NCI-H345 treated with DMSO at 0.1 percent for 48 hours (cell line): Measurements from ENCODE around the gene SLC19A1.

ENCODE experiments used
- DNase-seq: peaks from one replicate; lab custom pipeline; 2025; ENCODE audit not compliant: unreplicated experiment; lab: John Stamatoyannopoulos, UW

SLC19A1 gene

GRCh38 chr21:45456584-45457160 lies 85.6 kb downstream of the SLC19A1 start:
- no peak for DNase-seq

DNA sequence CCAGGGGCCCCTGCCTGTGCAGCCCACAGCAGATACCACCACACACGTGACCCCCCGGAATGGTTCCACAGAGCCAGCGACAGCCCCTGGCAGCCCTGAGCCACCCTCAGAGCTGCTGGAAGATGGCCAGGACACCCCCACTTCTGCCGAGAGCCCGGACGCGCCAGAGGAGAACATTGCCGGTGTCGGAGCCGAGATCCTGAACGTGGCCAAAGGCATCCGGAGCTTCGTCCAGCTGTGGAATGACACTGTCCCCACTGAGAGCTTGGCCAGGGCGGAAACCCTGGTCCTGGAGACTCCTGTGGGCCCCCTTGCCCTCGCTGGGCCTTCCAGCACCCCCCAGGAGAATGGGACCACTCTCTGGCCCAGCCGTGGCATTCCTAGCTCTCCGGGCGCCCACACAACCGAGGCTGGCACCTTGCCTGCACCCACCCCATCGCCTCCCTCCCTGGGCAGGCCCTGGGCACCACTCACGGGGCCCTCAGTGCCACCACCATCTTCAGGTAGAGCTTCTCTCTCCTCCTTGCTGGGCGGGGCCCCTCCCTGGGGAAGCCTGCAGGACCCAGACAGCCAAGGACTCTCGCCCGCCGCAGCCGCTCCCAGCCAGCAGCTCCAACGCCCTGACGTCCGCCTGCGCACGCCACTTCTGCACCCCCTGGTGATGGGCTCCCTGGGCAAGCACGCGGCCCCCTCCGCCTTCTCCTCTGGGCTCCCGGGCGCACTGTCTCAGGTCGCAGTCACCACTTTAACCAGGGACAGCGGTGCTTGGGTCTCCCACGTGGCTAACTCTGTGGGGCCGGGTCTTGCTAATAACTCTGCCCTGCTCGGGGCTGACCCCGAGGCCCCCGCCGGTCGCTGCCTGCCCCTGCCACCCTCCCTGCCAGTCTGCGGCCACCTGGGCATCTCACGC lies 86.3 kb downstream of the SLC19A1 start:
- DNase-seq = no peak

DNA sequence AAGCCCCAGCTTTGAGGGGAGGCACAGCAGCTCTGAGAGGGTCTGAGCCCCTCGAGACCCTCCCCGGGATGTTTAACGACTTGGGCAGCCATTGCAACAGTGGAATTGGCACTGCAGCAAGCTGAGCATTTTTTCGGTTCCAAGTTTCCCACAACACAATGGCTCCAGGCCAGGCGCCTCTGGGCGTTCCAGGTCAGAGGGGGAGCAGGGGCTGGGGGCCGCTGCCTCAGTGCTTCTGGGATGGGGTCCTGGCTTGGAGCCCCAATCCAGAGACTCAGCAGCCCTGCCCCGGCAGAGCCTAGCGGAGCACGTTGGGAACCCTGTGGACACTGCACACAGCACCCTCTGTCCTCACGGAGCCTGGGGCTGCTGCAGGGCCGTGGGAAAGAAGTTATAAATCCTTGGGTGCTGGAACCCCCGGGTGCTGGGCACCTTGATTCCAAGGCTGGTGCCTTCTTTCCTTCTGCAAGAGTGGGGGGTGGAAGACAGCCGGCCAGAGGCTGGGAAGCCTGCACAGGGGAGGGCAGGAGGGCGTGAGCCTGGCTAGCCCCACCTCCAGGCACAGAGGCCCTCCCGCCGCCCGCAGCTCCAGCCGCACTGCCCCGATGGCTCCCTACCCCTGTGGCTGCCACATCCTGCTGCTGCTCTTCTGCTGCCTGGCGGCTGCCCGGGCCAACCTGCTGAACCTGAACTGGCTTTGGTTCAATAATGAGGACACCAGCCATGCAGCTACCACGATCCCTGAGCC lies 87.1 kb downstream of the SLC19A1 start:
- no peak for DNase-seq

GRCh38 chr21:45454060-45454925 lies 87.9 kb downstream of the SLC19A1 start:
- no peak for DNase-seq

GRCh38 chr21:45453308-45453950 lies 88.8 kb downstream of the SLC19A1 start:
- DNase-seq = no peak

DNA sequence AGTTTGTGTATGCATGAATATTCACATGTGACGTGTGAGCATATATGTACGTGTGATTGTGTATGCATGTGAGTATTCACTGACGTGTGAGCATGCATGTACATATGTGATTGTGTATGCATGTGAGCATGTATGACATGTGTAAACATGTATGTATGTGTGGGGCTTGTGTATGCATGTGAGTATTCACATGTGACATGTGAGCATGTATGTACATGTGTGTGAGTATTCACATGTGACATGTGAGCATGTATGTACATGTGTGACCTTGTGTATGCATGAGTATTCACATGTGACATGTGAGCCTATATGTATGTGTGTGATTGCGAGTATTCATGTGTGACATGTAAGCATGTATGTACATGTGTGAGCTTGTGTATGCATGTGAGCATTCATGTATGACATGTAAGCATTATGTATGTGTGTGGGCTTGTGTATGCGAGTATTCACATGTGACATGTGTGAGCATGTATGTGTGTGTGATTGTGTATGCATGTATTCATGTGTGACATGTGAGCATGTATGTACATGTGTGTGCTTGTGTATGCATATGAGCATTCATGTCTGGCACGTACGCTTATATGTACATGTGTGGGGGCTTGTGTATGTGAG lies 89.4 kb downstream of the SLC19A1 start:
- no peak for DNase-seq

- DNase-seq = no peak
Observed at GRCh38 chr21:45451771-45452182, 90.5 kb downstream of the SLC19A1 start.

- DNase-seq = no peak
Observed at GRCh38 chr21:45451091-45451740, 91.0 kb downstream of the SLC19A1 start.

DNA sequence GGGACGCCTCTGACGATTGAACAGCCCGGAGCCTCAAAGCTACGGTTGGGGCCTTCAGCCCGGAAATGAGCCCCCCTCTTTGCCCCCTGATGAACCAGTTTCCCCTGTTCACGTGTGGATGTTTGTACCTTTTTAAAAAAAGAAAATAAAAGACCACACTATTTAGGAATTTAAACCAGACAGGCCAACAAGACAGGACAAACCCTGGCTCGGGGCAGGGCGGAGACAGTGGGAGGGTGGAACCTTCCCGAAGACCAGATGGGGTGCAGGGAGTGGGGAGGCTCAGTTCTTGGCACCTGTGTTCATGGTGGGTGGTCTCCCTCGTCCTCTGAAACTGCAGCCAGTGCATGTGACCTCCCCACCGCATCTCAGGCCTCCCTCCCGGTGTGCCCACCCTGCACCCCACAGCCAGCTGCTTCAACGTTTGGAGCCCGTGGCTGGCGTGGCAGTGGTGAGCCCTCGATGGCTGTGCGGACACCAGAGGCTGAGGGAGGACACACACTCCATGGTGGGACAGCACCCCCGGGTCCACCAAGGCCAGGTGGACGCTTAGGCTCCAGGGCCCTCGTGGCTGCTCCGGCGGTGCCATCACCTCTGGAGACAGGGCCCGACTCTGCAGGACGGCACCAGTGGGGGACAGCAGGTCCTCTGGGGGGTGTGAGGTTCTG lies 91.7 kb downstream of the SLC19A1 start:
- no peak for DNase-seq

DNA sequence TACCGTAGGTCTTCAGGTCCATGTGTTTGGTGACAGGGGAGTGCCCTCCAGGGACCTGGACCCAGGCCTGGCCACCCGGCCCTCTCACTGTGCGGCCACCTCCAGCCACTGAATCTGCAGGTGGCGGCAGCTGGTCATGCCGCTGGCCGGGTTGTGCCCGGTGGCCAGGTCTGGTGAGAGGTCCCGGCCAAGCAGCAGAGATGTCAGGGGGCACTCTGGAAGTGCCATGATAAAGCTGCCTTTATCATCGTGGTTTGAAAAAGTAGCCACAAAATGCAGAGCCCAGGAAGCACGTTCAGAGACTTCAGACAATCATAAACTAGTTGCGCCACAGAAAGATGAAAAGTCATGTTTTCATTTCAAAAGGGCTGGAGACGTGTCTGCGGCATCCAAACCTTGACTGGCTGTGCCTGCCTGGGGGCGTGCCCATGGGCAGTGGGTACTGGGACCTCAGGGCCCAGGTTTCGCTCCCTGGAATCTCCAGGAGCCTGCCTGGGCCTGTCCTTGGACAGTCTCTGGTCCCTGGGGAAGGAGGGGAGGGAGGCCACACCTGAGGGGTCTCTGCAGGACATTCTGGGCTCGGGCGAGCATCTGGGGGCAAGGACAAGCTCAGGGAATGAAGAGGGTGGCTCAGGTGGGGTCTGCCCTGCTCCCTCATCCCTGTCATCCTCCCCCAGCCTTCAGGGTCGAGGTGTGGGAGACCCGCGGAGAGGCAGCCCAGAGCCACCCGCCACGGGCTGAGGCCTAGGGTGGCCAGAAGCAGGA lies 92.4 kb downstream of the SLC19A1 start:
- no peak for DNase-seq

DNA sequence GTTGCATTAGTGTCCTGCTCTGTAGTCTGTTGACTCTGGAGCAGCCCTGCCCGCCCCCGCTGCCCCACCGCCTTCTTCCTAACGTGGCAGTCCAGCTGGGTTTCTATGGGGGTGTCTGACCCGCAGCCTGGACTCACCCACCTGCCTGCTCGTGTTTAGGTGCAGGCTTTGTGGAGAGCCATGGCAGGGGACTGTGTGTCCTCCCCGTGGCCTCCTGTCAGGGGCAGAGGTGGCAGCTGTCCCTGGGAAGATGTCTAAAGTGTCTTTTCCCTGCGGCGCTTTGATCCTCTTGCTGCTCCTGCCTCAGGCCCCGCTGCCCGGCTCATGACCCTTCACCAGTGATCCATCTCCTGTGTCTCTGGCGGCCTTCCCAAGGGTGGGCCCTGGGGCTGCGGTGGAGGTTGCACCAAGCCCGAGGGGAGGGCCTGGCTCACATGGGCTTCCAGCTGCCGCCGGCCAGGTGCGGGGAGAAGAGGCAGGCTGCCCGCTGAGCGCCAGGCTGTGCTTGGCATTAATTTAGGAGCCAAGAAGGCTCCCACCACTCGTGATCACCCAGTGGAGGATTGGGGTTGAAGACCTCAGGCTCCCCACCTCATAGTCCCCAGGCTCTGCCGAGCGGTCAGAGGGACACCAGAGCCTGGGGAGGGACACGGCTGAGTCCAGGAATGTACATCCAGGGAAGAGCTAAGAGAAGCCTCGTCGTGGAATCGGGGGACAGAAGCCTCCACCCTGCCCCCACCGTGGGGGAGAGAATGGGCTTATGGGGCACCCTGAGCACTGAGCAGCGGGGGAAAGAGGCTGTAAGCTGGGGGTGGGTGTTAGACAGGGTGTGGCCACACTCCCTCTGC lies 93.2 kb downstream of the SLC19A1 start:
- no peak for DNase-seq

- DNase-seq = no peak
Observed at GRCh38 chr21:45448283-45448809, 93.9 kb downstream of the SLC19A1 start.
